Progenitor cell of endocrine pancreas (in vitro differentiated cells): ENCODE data around the gene STX11. TPM values are rescaled to one million over a fixed set of nuclear protein-coding genes. Genes with fewer than 3 reads are reported as not detected.
"Not testable (repeated sequence)": the region's sequence is repeated elsewhere in the genome, so short reads cannot be mapped to it uniquely, and the experiment has no call there.

Experiments used
- DNase-seq: peaks from one replicate; pipeline ENCODE4 v3.0.0; 2021; ENCODE audit warnings: low spot score; ENCODE audit not compliant: unreplicated experiment
- H3K27ac Mint-ChIP-seq: 2 replicates; pipeline ENCODE4 v1.8.0; 2021; ENCODE audit warnings: mild to moderate bottlenecking, moderate library complexity, mixed read lengths
- H3K27me3 Mint-ChIP-seq: 2 replicates; pipeline ENCODE4 v1.8.0; 2021; ENCODE audit warnings: mixed read lengths
- H3K36me3 Mint-ChIP-seq: 2 replicates; pipeline ENCODE4 v1.8.0; 2022; ENCODE audit warnings: mixed read lengths; ENCODE audit not compliant: insufficient read depth
- H3K4me1 Mint-ChIP-seq: 2 replicates; pipeline ENCODE4 v1.8.0; 2021; ENCODE audit warnings: low read depth, mixed read lengths
- H3K4me3 Mint-ChIP-seq: 2 replicates; pipeline ENCODE4 v1.8.0; 2021; ENCODE audit warnings: low read depth, mild to moderate bottlenecking, moderate library complexity, mixed read lengths
- H3K9me3 Mint-ChIP-seq: 2 replicates; pipeline ENCODE4 v1.8.0; 2021; ENCODE audit warnings: low read depth, mixed read lengths
- CTCF ChIP-seq: fragments of 200-600 bp; sonication (generic); IDR thresholded peaks from one replicate; pipeline ENCODE4 v1.5.0; 2021; ENCODE audit warnings: antibody characterized with exemption, mild to moderate bottlenecking; ENCODE audit not compliant: unreplicated experiment
- total RNA-seq: library from RNA; stranded (reverse); gene quantifications from 2 replicates; pipeline ENCODE4 v1.2.1, GENCODE V29; 2021

STX11 gene
- total RNA-seq, 1 donor from 2014 or later, result not detected

DNA sequence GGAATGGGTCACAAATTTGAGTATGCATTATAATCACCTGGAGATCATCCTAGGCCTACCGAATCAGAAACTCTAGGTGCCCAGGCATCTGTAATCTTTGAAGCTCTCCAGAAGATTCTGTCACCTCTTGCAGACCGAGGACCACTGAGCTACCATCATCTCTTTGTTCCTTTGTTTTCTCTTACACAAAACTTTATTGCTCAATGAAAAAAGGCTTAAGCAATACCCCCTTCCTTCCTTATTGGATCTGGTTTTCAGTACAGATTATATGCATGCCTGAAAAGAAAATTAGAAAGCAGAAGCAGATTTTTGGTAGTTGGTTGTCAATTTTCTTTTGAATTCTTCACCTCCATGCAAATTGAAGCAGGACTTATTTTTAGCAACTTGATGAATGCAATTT lies 31.3 kb downstream of the STX11 start:
- H3K4me1 Mint-ChIP-seq, result peaks cover 5% of the 10 kb centered on the region
- H3K27me3 Mint-ChIP-seq, result no peaks in the 10 kb centered on the region
- no peaks in the 10 kb centered on the region for H3K36me3 Mint-ChIP-seq
- no peak for DNase-seq
- H3K9me3 Mint-ChIP-seq, result no peaks in the 10 kb centered on the region
- no peak for TF ChIP-seq CTCF
- no peak overlapping the region for H3K27ac Mint-ChIP-seq
- no peak overlapping the region for H3K4me3 Mint-ChIP-seq

- H3K27me3 Mint-ChIP-seq, H3K9me3 Mint-ChIP-seq, DNase-seq, H3K4me1 Mint-ChIP-seq, H3K36me3 Mint-ChIP-seq, H3K27ac Mint-ChIP-seq, H3K4me3 Mint-ChIP-seq: not testable (repeated sequence)
These were observed 33.9 kb downstream of the STX11 start for GRCh38 chr6:144184186-144184585.

GRCh38 chr6:144185133-144185836 lies 35.0 kb downstream of the STX11 start:
- H3K4me1 Mint-ChIP-seq, result peaks cover 5% of the 10 kb centered on the region
- no peak for DNase-seq
- no peak overlapping the region for H3K4me3 Mint-ChIP-seq
- no peaks in the 10 kb centered on the region for H3K27me3 Mint-ChIP-seq
- no peaks in the 10 kb centered on the region for H3K36me3 Mint-ChIP-seq
- no peak for TF ChIP-seq CTCF
- H3K9me3 Mint-ChIP-seq, result peaks cover 3% of the 10 kb centered on the region
- H3K27ac Mint-ChIP-seq, result no peak overlapping the region

- no peaks in the 10 kb centered on the region for H3K36me3 Mint-ChIP-seq
- H3K27ac Mint-ChIP-seq, result no peak overlapping the region
- H3K27me3 Mint-ChIP-seq, result no peaks in the 10 kb centered on the region
- DNase-seq, result no peak
- no peak for TF ChIP-seq CTCF
- no peak overlapping the region for H3K4me3 Mint-ChIP-seq
- peaks cover 3% of the 10 kb centered on the region for H3K9me3 Mint-ChIP-seq
- H3K4me1 Mint-ChIP-seq, result peaks cover 5% of the 10 kb centered on the region
These were observed 36.7 kb downstream of the STX11 start for GRCh38 chr6:144186817-144187625.

- H3K4me3 Mint-ChIP-seq, result no peak overlapping the region
- H3K9me3 Mint-ChIP-seq, result peaks cover 3% of the 10 kb centered on the region
- no peaks in the 10 kb centered on the region for H3K36me3 Mint-ChIP-seq
- TF ChIP-seq CTCF, result no peak
- H3K27me3 Mint-ChIP-seq, result no peaks in the 10 kb centered on the region
- DNase-seq, result no peak
- H3K4me1 Mint-ChIP-seq, result peaks cover 3% of the 10 kb centered on the region
- H3K27ac Mint-ChIP-seq, result no peak overlapping the region
These were observed 39.0 kb downstream of the STX11 start for GRCh38 chr6:144189351-144189750.
